Stimulated activated CD8-positive, alpha-beta memory T cell treated with anti-CD3 and anti-CD28 coated beads, Interleukin-15, amount 100 ng/mL, for 4 hours (primary cell): ENCODE measurements around the gene DPH7.
A peak's percentile ranks its signal among the peaks of the same experiment; 100 is the strongest.
"Not testable (repeated sequence)": the region's sequence is repeated elsewhere in the genome, so short reads cannot be mapped to it uniquely, and the experiment has no call there.

ENCODE experiments used
- DNase-seq, 2 donors: peaks; one replicate each; pipeline ENCODE4 v3.0.0-alpha.2; 2020; ENCODE audit warnings: low read depth in 2 of 2

The DPH7 gene

DNA sequence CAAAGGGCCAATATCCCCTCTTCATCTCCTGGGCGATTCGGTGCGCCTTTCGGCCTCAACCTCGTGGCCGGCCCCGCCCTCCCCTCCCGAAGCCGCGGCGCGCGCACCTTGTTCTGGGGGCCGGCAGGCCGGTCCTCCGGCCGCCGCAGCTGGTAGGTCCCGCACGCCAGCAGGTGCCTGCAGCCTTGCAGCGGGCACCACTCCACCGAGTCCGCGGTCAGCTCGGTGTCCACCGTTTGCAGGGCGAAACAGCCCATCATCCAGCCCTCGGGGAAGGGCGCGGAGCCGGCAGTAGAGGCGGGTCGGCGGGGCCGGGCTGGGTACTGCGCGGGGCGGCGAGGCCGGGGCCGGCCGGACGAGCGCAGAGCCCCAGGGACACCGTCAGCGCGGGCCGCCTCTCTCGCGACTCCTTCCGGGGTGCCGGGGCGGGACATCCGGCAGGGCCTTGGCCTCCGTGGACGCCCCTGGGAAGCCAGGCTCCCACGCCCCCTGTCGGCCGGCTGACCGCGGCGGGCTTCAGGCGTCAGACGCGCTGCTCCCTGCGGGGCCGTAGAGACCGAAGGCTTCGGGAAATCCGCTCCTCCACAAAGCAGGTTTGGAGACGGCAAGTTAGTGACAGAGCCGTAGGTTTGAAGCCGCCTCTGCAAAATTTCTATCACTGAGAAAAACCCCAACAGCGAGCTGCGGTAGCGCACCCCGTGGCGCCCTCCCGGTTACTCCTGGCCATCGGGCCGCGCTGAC lies at the start of gene DPH7:
TSS of gene DPH7 (minus strand) at position 408 of the 741 bp plus-strand sequence. CDS start at position 260, 148 bp downstream.
- DNase-seq = peak; percentile 87 to 88

DNA sequence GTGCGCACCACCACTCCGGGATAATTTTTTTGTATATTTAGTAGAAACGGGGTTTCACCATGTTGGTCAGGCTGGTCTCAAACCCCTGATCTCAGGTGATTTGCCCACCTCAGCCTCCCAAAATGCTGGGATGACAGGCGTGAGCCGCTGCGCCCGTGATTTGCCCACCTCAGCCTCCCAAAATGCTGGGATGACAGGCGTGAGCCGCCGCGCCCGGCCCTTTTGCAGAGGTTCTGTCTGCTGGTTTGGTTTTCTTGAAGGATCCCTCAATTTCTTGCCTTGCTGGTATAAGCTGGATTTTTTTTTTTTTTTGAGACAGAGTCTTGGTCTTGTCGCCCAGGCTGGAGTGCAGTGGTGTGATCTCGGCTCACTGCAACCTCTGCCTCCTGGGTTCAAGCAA lies 48.7 kb upstream of the DPH7 start:
- DNase-seq = not testable (repeated sequence)

DNA sequence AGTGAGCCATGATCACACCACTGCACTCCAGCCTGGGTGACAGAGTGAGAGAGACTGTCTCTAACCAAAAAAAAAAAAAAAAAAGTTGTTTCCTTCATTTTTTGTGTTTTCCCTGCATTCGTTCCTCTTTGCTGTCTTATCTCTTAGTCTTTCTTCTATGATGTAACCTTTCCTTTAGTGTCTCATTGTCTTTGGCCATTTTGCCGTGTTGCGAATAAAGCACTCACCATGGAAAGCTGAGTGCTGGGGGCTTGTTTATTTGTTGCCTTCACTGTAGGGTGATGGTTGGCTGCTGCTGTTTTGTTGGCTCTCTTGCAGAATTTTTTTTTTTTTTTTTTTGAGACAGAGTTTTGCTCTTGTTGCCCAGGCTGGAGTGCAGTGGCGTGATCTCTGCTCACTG lies 47.7 kb upstream of the DPH7 start:
- DNase-seq = no peak

DNA sequence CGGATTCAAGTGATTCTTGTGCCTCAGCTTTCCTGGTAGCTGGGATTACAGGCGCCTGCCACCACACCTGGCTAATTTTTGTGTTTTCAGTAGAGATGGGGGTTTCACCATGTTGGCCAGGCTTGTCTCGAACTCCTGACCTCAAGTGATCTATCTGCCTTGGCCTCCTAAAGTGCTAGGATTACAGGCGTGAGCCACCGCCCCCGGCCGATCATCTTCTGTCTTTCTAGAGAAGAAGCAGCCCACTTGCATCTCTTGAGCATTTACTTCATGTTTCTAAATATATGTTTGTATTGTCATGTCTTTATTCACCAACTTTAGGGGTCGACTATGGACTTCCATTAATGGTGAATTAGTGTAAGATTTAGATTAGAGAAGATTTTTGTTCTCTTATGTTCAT lies 43.5 kb upstream of the DPH7 start:
- DNase-seq = not testable (repeated sequence)

DNA sequence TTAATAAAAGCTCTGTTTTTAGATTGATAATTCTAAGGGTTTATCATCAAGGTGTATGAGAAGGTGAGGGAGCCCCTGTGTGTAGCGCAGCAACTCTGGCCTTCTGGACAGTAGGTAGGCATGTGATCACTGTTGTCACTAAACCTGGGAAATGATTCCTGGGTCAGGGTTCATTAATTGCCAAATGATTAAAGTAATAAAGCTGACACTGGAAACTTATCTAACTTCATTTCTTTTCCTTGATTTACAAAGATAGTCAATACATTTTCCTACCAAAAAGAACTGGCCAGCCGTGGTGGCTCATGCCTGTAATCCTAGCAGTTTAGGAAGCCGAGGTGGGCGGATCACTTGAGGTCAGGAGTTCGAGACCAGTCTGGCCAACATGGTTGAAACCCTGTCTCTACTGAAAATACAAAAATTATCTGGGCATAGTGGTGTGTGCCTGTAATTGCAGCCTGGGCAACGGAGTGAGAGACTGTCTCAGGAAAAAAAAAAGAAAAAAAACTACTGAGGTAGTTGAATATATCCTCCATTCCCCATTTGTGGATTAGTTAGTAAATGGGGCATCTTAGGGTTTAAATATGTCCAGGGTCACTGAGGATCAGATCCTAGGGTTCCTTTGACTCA lies 42.5 kb upstream of the DPH7 start:
- no peak for DNase-seq

DNA sequence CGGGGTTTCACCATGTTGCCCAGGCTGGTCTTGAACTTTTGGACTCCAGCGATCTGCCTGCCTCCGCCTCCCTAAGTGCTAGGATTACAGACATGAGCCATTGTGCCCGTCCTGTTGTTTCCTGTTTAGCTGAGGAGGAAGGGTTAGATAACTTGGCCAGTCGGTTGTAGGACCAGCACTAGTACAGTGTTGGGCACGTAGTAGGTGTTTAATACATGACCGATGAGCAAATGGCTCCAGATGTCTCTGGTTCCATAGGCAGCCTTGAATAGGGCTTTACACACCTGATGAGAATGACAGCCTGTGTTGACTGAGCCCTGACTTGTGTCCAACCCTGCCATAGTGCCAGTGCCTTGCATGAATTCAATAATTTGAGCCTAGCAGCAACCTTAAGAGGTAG lies 41.9 kb upstream of the DPH7 start:
- DNase-seq = no peak

DNA sequence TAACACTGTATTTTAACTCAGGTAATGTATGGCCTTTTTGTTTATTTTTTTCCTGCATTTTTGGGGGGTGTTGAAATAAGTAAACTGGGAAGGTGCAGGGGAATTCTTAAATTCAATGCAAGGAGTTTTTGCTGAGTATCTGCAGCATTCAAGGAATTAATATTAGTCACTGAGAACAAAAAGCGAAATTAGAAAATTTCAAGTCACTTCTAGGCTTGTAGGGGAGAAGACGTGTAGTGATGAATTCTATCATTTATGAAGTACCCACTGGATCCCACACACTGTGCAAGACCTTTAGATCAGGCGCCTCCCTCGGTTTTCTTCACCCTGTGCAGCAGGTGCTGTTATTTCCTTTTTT lies 41.3 kb upstream of the DPH7 start:
- no peak for DNase-seq

DNA sequence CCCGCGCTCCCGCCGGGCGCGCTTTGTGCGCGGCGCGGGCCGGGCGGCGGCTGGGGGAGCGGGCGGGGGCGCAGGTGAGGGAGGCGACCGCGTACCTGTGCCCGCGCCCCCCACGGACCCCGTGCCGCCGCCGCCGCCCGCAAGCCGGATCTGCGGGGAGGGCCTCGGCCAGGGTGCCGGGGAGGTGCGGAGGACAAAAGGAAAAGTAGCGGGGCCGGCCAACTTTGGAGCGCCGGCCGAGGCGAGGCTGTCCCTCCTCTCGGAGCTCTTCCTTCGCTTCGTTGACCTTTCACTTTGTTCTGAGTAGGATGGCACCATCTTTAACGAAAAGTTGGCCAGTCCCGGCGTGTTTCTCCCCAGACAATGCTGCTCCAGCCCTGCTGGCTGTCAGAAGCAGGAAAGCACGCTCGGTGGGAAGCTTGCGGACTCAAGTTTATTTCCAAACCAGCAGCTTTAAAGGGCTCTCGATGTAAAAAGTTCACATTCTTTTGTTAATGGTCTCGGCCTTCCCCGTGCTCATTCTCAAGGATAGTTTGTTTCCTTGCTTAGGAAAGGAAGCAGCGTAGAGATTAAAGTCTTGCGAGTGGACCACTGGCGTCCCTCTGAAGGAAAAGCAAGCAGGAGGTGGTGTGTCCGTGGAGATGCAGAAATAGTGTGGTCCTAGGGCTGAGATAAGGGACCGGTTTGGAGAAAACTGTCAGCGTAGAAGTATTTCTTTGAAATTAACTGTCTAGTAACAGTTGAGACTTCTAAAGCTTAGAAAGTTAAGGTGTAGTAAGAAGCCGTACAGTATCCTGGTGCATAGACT lies 40.7 kb upstream of the DPH7 start:
- DNase-seq = no peak

DNA sequence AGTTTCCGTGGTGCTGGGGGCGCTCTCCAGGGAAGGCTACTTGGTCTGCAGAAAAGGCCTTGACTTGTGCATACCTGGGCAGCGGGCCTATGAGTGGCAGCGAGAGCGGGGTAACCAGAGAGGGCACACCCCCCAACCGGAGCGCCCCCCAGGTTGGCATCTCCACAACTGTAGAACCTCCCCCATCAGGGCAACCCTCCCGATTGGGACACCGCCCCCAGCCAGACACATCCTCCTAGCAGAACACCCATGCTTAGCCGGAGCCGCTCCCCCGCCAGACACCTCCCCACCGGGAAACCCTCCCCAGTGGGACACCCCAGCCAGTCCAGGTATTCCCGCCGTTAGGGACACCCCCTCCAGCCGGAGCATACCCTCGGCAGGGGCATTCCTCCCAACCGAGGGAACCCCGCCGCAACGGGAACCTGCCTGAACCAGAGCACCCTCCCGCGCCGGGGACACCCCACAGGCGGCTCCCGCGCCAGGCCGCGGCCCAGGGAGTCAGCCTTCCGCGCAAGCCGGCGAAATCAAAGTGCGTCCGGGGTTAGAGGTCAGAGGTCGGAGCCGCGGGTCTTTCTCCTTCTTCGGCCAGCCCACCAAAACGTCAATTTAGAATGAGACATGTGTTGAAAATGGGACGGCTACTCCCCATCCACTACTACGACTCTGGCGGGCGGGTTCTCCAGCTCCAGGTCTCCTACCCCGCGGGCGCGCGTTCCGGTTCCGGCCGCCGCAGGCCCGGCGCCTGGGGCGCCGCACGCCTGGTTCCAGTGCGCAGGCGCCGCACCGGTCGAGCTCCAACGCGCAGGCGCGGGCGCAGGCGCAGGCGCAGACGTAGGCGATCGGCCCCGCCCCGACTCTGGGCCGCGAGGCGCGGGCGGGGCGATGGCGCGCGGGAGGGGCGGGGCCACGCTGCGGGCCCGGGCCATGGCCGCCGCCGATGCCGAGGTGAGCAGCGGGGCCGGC lies 39.7 kb upstream of the DPH7 start, which contains the start of gene EHMT1:
TSS of gene EHMT1 (plus strand) at position 901 of the 963 bp plus-strand sequence. CDS start at position 925, 24 bp downstream.
- peak; percentile 70 to 84 for DNase-seq

DNA sequence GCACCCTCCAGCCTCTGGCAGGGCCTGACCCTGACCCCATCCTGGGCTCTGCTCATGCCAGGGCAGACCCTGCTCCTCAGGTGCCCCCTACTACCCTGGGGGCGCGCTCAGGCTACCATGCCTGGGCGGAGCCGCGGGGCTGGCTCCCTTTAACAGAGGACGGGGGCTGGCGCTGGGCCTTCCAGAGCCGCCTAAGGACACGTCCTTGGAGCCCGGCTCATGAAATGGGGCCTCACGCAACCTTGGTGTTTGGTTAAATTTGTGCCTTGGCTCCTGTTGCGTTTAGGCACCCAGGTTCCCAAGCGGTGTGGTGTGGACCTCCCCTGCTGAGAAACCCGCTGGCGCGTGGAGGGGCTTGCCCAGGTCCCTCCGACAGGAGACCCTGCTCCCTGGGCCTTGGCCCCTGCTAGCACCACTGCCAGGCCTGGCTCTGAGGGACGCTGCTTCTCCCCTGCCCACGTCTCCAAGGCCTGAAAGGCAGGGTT lies 36.7 kb upstream of the DPH7 start:
- no peak for DNase-seq

DNA sequence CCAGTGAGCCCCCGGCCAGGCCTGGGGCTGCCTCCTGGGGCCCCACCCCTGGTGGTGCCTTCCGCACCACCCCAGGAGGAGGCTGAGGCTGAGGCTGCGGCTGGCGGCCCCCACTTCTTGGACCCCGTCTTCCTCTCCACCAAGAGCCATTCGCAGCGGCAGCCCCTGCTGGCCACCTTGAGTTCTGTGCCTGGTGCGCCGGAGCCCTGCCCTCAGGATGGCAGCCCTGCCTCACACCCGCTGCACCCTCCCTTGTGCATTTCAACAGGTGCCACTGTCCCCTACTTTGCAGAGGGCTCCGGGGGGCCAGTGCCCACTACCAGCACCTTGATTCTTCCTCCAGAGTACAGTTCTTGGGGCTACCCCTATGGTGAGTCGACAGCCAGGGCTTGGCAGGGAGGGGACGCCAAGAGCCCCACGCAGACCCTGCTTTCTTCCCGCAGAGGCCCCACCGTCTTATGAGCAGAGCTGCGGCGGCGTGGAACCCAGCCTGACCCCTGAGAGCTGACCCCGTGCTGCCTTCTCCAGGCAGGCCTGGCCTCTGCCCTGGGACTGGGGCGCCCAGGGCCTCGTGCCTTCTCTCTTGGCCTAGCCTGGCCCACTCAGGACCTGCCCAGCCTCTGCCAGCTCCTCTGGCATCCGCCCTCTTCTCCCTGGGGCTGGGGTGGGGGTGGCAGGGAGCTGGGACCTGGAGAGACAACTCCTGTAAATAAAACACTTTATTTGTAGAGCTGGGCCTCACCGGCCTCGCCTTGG lies 36.1 kb upstream of the DPH7 start:
- DNase-seq = no peak

DNA sequence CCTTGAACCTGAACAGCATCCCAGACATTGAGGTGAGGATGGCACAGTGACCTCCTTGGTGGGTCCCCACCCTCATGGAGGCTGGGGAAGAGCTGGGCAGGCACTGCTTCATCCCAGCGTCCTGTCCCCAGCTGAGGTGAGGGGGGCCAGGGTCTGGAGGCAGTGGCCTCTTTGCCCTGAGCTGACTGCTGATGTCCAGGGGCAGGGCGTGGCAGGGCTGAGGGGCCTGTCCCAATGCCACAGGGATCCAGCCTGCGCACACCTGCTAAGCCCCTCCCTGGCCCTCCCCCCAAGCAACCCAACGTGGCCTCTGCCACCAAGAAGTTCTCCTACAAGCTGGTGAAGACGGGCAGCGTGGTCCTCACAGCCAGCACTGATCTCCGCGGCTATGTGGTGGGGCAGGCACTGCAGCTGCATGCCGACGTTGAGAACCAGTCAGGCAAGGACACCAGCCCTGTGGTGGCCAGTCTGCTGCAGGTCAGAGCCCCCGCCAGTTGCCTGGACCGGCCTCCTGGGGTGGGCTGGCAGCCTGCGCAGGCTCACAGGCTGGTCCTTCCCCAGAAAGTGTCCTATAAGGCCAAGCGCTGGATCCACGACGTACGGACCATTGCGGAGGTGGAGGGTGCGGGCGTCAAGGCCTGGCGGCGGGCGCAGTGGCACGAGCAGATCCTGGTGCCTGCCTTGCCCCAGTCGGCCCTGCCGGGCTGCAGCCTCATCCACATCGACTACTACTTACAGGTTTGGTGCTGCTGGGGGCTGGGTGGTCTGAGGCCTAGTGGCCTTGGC lies 35.2 kb upstream of the DPH7 start:
- no peak for DNase-seq

DNA sequence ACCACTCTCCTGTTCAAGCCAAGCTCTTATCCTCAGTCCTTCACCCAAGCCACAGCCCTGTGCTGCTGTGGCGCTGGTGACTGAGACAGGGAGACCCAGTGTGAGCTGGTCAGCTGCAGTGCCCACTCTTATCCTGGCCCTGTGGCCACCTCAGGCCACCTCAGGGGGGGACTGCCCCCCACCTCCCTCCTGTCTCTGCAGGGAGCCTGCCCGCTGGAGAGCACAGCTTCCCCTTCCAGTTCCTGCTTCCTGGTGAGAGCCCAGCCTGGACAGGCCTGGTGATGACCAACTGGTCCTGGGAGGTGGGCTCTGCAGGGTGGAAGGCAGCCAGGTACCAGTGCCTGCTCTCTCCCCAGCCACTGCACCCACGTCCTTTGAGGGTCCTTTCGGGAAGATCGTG lies 34.5 kb upstream of the DPH7 start:
- no peak for DNase-seq

DNA sequence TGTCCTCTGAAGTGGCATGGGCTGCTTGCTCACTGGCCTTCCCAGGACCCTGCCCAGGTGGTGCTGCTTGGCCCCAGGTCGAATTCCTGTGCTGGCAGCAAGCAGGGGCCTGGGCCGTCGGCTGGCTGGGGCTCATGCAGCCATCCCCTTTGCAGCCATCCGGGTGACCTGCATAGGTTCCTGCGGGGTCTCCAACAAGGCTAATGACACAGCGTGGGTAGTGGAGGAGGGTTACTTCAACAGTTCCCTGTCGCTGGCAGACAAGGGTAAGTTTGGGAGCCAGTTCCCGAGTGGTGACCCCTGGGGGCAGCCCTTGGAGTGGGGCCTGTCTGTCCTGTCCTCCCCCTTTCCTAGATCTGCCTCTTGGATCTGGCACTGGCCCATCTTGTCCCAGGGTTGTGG lies 34.0 kb upstream of the DPH7 start:
- no peak for DNase-seq

DNA sequence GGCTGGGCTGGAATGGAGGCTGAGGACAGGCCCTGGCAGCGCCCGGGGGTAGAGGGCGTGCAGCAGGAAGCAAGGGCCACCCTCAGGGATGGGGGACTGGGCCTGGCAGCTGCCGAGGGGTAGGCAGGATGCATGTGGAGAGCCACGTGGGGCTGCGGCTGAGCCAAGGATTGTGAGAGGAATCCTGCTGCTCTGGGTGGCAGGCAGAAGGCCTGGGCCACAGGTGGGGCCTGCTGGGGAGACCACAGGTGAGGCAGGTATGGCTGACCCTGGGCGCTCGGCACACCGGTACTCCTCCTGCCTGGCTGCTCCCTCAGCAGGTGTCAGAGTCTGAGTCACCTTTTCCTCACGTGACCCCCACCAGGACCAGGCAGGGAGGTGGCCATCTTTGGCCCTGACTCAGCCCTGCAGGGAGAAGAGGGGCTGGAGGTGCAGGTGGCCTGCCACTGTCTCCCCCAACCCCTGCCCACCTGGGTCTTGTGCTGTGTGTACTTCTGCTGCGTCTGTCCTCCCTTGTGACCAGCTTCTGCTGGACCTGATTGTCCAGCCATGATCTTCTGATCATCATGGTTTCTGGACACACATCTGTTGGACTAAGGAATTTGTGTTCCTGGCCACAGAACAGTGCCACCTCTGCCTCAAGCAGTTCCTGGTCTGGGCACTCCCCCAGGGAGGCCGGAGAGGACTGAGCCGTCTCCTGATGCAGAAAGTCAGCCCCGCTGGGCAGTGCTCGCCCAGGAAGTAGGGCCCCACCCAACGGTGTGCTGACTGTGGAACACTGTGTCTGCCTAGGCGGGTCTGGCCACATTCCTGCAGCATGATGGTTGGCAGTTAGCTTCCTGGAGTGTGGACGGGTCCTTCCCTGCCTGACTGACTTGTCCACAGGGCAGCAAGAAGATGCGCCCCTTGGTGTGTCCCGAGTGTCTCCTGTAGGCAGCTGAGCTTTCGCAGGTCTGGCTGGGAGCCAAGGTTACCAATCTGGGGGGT lies 33.2 kb upstream of the DPH7 start:
- DNase-seq = no peak

DNA sequence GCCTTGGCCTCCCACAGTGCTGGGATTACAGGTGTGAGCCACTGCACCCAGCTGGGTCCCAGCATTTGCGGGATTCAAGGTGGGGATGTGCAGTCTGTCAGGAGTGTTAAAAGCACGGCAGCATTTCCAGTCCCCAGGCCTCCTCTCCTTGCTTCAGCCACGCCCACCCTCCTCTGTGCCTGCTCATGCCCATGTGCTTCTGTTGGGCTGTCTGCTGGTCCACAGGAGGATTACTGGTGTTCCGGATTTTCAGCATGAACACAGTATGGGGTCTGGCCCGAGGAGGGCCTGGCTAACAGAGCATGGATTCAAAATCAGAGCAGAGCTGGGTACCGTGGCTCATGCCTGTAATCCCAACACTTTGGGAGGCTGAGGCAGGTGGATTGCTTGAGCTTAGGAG lies 32.2 kb upstream of the DPH7 start:
- no peak for DNase-seq

DNA sequence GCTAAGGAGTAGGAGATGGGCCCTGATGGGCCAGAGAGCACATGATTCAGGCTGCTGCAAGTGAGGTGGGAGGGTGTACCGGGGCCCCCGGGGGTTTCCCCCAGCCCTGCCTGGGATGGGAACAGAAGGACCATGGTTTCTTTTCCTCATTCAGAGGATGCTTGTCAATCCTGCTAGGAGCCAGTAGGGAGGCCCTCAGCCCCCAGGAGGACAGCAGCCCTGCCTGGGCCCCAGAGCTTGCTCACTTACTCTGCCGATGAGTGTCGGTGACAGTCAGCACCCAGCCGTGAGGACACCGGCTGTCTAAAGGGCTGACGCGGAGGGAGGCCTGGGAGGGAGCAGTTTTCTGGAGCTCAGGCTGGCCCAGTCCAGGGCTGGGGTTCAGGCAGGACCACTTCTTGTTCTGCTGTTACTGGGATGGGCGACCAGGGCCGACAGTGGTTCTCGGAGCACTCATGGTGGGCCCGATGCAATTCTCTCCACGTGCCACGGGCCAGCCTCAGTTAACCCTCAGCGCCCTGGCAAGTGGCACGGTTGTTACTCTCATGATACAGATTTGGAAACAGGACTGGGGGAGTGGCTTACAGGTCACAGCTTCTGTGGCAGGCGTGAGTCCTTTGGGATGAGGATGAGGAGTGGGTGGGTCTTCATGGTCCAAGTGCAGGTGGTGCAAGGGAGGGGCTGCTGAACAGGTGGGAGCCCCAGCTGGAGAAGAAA lies 28.6 kb upstream of the DPH7 start:
- DNase-seq = no peak

DNA sequence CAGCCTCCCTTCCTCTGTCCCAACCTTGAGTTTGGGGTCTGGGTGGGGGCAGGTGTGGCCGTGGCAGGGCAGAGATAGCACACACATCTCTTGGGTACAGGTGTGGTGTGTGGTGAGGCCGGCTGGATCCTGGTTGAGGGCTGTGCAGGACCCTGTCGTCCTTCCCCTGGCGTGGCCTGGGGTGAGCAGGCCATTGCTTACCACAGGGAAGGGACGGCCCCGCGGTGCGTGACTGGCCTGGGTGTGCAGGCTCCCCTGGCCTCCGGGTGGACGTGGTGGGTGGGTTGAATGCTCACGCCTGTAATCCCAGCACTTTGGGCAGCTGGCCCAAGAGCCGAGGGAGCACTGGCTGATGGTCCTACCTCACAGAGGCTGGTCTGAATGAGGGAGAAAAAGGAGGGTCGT lies 28.0 kb upstream of the DPH7 start:
- DNase-seq = no peak
